ENCODE data around the gene EXOC6.
"Not testable (repeated sequence)": the region's sequence is repeated elsewhere in the genome, so short reads cannot be mapped to it uniquely, and the experiment has no call there.

Gene EXOC6

GRCh38 chr10:92890471-92890870, 42.2 kb downstream of the EXOC6 start:
- DNase-seq: no peak

GRCh38 chr10:92891885-92892690, 43.8 kb downstream of the EXOC6 start:
- DNase-seq: no peak

GRCh38 chr10:92892691-92893054, 44.4 kb downstream of the EXOC6 start:
- no peak for DNase-seq

GRCh38 chr10:92894081-92894655, 45.8 kb downstream of the EXOC6 start:
- DNase-seq: no peak

- no peak for DNase-seq
These were observed 49.6 kb downstream of the EXOC6 start for GRCh38 chr10:92897916-92898315.

GRCh38 chr10:92901819-92902251, 53.5 kb downstream of the EXOC6 start:
- DNase-seq: no peak

GRCh38 chr10:92903633-92904032, 55.3 kb downstream of the EXOC6 start:
- DNase-seq: no peak

GRCh38 chr10:92907280-92907679, 59.0 kb downstream of the EXOC6 start:
- no peak for DNase-seq

- DNase-seq: not testable (repeated sequence)
These were observed 64.3 kb downstream of the EXOC6 start for GRCh38 chr10:92912631-92913030.

GRCh38 chr10:92913973-92914372, 65.7 kb downstream of the EXOC6 start:
- no peak for DNase-seq

- peak; percentile 7 for DNase-seq
These were observed 66.4 kb downstream of the EXOC6 start for GRCh38 chr10:92914478-92915325.

- no peak for DNase-seq
These were observed 67.6 kb downstream of the EXOC6 start for GRCh38 chr10:92915892-92916291.

- DNase-seq: no peak
These were observed 68.1 kb downstream of the EXOC6 start for GRCh38 chr10:92916433-92916832.

- no peak for DNase-seq
These were observed 70.3 kb downstream of the EXOC6 start for GRCh38 chr10:92918603-92919002.

GRCh38 chr10:92920866-92921265, 72.5 kb downstream of the EXOC6 start:
- DNase-seq: no peak

- no peak for DNase-seq
These were observed 75.1 kb downstream of the EXOC6 start for GRCh38 chr10:92923416-92923815.

- no peak for DNase-seq
These were observed 81.6 kb downstream of the EXOC6 start for GRCh38 chr10:92929896-92930295.

- no peak for DNase-seq
These were observed 83.3 kb downstream of the EXOC6 start for GRCh38 chr10:92931597-92931996.

GRCh38 chr10:92937876-92938275, 89.6 kb downstream of the EXOC6 start:
- DNase-seq: no peak

GRCh38 chr10:92938841-92939240, 90.5 kb downstream of the EXOC6 start:
- DNase-seq: no peak

GRCh38 chr10:92942226-92942625, 93.9 kb downstream of the EXOC6 start:
- DNase-seq: no peak

- no peak for DNase-seq
These were observed 98.2 kb downstream of the EXOC6 start for GRCh38 chr10:92946491-92946890.

- DNase-seq: not testable (repeated sequence)
These were observed 104.3 kb downstream of the EXOC6 start for GRCh38 chr10:92952573-92952972.
